PC-9 (cell line): Measurements from ENCODE around the gene ZNF672.

Experiments used
- CTCF ChIP-seq: fragments of 200-600 bp; sonication (generic); conservative IDR thresholded peaks from 2 replicates; pipeline ENCODE4 v1.6.1; 2017; ENCODE audit warnings: mixed run types, antibody characterized with exemption, mild to moderate bottlenecking, moderate library complexity
- EZH2 ChIP-seq: fragments of 200-600 bp; sonication (generic); IDR thresholded peaks from 2 replicates; pipeline ENCODE4 v1.8.0; 2017; ENCODE audit warnings: antibody characterized with exemption, low read depth

DNA sequence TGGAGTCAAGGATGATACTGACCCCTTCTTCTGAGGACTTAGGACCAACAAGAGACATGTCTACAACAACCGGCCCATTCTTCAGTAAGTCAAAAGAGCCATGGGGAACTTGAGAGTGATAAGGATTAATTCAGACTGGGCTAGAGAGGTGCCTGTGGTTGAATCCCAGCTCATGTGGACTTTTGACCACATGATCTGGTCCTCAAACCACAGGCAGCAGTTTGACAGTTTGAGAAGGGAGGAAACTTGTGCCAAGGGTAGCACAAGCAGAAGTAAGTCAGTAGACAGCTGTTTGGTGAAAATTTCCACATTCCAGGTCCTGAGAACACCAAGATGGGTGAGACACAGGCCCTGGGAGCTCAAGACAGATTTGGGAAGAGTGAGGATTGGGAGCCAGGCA lies 32.1 kb upstream of the ZNF672 start:
- TF ChIP-seq CTCF, result no peak
- no peak for TF ChIP-seq EZH2
